ENCODE measurements around the gene RDH12.

RDH12 gene

DNA sequence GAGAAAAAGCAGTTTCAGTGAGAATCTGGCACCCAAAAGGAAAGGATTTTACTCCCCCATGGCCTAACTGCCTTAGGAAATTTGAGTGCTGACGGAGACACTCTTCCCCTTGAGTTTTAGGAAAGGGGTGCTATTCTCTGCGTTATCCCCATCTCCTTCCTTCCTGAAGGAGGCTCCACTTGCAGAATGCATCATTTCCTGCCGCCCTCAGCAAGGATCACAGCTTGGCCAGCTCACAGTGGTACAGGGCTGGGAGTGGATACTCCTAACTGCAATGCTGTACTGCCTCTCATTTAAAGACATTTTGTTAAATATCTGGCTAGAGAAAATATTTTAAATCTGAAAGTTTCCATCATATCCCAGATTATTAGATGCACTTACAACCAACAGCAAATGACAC, 33.0 kb downstream of the RDH12 start:
- no peak for DNase-seq (ENCODE audit: low read depth)
- H3K4me3 ChIP-seq (ENCODE audit: low read length), result no peak overlapping the region
- TF ChIP-seq, protein P1, sequence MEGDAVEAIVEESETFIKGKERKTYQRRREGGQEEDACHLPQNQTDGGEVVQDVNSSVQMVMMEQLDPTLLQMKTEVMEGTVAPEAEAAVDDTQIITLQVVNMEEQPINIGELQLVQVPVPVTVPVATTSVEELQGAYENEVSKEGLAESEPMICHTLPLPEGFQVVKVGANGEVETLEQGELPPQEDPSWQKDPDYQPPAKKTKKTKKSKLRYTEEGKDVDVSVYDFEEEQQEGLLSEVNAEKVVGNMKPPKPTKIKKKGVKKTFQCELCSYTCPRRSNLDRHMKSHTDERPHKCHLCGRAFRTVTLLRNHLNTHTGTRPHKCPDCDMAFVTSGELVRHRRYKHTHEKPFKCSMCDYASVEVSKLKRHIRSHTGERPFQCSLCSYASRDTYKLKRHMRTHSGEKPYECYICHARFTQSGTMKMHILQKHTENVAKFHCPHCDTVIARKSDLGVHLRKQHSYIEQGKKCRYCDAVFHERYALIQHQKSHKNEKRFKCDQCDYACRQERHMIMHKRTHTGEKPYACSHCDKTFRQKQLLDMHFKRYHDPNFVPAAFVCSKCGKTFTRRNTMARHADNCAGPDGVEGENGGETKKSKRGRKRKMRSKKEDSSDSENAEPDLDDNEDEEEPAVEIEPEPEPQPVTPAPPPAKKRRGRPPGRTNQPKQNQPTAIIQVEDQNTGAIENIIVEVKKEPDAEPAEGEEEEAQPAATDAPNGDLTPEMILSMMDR (IDR thresholded peaks at IDR 0.05; ENCODE audit: insufficient read depth, low read depth, low read length, missing control alignments), result no peak

DNA sequence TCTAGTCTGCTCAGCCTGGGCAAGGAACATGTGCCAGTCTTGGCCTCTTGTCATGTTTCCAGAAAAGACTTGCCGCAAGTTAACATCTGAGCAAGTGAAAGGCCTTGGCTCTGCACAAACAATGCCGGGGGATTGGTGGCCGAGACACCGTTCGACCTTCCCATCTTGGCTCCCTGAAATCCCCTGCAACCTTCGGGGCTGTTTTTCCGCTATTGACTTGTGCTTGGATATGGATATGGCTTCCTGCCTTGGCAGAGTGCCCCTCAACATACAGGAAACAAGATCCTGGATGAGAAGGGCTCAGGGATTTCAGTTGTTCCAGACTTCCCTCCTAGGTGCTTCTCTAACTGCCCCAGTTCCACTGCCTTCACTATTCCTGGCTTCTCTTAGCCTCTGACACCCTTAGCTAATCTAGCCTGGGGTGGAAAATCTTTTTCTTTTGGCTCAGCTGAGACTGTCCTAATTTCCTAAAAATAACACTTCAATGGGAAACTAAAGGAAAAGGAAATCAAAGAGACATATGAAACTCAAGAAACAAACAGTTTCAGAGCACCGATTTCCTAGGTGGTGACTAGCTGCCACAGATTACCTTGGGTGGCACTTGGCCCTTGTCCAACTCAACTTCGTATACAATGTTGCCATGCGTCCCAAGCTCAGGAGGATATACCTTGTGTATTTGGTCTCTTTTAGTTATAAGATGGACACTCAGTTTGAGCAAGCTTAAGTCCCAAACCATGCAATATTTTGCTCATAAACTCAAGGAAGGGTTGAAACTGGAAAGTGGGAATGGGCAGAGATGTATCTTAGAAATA, 33.9 kb downstream of the RDH12 start:
- H3K4me3 ChIP-seq (ENCODE audit: low read length), result no peak overlapping the region
- TF ChIP-seq, protein P1 (IDR thresholded peaks at IDR 0.05; ENCODE audit: insufficient read depth, low read depth, low read length, missing control alignments), result no peak
- DNase-seq (ENCODE audit: low read depth), result no peak

DNA sequence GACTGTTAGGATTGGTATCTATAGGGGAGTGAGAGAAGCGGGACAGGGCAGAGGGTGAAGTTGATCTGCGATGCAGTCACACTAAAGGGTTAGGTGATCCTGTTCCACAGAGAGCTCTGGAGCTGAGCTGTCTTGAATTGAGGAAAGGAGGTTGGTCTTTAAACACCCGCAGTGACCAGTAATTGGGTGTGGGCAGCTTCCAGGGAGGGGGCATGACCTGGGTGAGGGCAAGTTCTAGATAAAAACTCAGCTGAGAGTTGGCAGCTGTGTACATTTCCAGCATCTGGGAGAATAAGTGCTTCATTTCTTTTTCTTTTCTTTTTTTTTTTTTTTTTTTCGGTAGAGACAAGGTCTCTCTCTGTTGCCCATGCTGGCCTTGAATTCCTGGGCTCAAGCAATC, 35.1 kb downstream of the RDH12 start:
- DNase-seq (ENCODE audit: low read depth), result no peak
- TF ChIP-seq, protein P1 (IDR thresholded peaks at IDR 0.05; ENCODE audit: insufficient read depth, low read depth, low read length, missing control alignments), result no peak
- H3K4me3 ChIP-seq (ENCODE audit: low read length), result no peak overlapping the region

DNA sequence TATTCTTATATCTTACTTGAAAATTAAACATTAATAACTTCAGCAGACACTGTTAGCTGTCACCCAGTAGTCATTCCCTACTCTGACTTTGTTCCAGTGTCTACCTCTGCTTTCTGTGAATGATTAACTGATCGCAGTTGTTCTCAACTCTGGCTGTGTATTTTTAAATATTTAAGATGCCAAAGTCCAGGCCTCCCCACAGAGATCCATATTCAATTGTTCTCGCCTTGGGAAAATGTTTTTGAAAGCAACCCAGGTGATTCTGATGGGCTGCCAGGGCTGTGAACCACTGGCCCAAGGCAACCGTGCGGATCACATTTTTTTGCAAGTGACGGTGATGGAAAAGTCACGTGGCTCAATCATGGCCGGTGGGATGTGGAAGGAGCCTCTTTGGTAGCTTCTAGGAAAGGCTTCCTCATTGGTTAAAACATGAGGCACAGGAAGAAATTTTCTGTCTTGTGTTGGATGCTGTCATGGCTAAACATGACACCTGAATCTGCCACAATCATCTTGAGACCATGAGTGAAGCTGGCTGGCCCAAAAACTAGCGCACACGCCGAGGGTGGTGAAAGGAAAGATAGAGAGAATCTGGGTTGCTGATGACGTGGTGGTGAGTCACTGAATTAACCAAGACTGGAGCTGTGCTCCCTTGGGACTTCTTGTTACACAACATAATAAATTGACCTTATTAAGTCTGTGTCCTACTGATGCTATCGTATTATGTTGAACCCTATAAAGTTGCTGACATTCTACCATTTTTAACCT, 37.2 kb downstream of the RDH12 start:
- TF ChIP-seq, protein P1 (IDR thresholded peaks at IDR 0.05; ENCODE audit: insufficient read depth, low read depth, low read length, missing control alignments), result no peak
- peak; percentile 89 for DNase-seq (ENCODE audit: low read depth)
- H3K4me3 ChIP-seq (ENCODE audit: low read length), result no peak overlapping the region

DNA sequence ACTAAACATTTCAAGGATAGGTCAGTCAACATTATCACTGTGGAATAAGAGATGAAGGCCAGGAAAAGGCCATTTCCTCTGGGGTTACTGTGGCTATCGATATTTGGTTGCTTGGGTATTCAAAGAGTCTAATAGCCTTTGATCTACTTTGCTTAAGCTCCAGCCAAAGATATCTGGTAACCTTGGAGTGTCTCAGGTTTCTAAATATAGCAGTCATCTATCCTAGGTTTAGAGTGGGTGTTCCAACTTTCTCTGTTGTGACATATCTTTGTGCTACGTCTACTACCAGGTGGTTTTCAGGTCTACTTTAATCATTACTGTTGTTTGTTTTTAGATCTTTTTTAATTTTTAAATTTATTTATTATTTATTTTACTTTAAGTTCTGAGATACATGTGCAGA, 42.4 kb downstream of the RDH12 start:
- DNase-seq (ENCODE audit: low read depth), result no peak
- TF ChIP-seq, protein P1 (IDR thresholded peaks at IDR 0.05; ENCODE audit: insufficient read depth, low read depth, low read length, missing control alignments), result no peak
- no peak overlapping the region for H3K4me3 ChIP-seq (ENCODE audit: low read length)

DNA sequence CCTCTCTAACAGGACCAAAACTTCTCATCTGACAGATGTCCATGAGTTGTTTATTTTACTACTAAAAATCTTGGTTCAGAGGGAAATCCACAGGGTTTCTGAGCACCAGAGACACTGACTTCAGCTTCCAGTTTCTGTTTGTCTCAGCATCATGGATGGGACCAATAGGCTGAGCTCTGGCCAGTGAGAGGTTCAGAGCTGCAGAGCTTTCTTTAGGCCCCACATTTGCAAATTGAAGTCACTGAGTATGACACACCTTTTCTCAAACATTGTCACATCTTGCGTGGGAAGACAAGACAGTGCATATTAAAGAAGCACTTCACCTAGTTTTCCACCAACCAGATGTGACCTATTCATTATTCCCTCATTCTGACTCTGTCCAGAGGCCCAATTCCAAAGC, 45.2 kb downstream of the RDH12 start:
- H3K4me3 ChIP-seq (ENCODE audit: low read length), result no peak overlapping the region
- no peak for DNase-seq (ENCODE audit: low read depth)
- TF ChIP-seq, protein P1 (IDR thresholded peaks at IDR 0.05; ENCODE audit: insufficient read depth, low read depth, low read length, missing control alignments), result no peak
